NCI-H446 (cell line): Measurements from ENCODE around the gene SMIM11.
"Not testable (repeated sequence)": the region's sequence is repeated elsewhere in the genome, so short reads cannot be mapped to it uniquely, and the experiment has no call there.

Source experiments
- DNase-seq, 2 experiments: peaks; one replicate each; lab custom pipeline; 2025; lab: John Stamatoyannopoulos, UW

SMIM11 gene

DNA sequence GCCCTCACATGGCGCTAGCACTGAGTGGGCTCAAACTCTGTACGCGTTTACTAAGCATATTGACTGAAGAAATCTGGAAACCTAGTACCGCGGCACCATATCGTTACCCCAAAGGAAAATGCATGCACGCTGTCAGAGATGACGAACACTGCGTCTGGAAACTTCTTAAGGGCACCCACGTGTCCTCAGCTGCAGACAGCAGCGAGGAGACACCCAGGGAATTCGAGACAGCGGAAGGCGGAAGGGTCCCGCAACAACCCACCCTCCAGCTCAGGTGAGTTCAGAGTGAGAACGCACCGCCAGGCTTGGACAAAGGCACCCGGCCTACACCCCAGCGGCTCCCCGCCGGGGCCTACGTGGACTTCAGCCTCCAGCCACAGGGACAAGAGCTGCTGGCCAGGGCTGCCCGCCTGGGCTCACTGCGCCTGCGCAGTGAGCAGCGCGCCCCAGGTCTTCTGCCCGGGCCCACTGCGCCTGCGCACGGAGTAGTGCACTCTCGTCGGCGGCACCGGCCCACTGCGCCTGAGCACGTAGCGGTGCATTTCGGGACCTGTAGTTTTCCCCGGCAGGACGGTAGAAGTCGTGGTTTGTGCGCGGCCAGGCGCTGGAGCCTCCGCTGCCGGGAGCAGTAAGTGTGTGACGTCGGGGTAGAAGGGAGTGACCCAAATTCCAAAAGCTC, at the start of gene SMIM11:
SMIM11 (plus strand) TSS at position 568 of the 679 bp plus-strand sequence. CDS start 3,998 bp downstream, outside the sequence.
- not testable (repeated sequence) for DNase-seq

- DNase-seq: no peak
These were observed 45.3 kb upstream of the SMIM11 start for GRCh38 chr21:34330055-34330454.

DNA sequence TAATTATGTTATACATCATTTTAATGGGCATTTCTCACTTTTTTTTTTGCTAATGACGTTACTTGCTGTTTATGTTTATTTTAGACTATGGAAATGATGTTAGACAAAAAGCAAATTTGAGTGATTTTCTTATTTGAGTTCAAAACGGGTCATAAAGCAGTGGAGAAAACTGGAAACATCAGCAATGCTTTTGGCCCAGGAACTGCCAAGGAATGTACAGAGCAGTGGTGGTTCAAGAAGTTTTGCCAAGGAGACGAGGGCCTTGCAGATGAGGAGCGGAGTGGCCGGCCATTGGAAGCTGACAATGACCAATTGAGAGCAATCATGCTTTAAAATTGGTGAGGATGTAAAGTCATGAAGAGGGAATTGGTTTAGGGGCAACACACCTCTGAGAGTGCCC, 43.6 kb upstream of the SMIM11 start:
- no peak for DNase-seq

DNA sequence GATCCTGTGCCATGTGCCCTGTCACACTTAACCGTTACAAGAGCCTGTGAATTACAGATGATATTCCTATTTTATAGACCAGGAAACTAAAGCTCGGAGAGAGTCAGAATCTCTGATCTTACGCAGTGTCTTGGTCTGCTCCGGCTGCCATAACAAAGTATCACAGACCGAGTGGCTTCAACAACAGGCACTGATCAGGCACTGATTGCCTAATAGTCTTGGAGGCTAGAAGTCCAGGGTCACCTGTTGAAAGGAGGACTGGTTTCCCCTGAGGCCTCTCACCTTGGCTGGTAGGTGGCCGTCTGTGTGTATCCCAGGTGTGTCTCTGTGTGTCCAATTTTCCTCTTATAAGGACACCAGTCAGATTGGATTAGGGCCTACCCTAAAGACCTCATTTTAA, 43.0 kb upstream of the SMIM11 start:
- no peak for DNase-seq

DNA sequence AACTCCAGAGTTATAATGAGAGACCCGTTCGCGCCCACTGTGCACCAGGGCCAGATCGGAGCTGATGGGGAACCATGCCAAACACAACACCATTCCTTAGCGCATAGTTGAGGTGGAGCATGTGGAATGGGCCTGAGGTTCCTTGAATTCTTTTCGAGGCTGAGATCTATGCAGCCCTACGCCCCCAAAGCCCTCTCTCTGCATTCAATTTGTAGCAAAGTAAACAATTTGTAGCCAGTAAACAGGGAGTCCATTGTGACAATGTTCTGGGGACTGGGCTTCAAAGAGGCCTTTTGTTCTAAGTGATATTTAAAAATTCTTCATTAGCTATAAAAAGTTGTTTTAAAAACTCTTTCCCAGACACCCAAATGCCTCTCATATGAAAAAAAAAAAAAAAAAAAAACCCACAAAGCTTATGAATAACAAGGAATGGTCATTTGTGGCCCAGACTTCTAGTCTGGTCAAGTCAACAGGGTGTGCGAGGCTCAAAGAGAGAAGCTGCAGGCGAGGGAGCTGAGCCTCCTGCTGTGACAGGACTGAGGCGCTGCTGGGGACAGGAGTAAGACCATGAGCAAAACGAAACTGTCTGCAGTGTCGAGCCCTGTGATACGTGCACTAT, 42.1 kb upstream of the SMIM11 start:
- no peak for DNase-seq

DNA sequence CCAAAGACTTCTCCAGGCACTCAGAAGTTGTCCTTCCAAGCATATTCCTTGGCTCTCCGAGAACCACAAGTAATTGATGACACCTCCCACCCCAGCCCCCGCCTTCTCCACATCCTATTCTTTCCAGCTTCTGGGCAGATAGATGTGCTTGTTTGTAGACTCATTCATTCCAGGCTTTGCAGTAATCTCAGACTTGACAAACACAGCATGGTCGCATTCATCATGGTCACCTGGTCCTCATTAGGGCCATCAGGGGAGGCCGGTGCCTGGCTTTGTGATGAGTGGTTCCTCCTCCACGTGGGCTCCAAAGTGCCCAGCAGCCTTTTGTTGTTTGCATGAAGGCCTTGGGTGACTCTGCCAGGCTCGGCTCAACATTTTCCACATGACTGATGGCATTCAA, 40.0 kb upstream of the SMIM11 start:
- DNase-seq: no peak

DNA sequence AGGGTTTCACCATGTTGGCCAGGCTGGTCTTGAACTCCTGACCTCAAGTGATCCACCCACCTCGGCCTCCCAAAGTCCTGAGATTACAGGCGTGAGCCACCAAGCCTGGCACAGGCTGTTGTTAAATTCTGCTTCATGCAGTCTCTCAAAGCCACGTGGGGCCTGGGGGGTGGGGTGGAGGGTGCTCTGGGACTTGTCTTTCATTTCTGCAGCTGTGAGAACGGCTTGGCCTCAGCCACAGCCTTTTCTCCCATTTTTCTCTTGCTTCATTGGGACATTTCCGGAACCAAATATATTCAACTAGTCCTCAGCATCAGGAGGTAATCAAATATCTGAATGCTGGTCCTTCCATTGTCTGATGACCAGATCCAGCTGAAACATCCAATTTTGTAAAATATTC, 39.1 kb upstream of the SMIM11 start:
- DNase-seq: no peak

DNA sequence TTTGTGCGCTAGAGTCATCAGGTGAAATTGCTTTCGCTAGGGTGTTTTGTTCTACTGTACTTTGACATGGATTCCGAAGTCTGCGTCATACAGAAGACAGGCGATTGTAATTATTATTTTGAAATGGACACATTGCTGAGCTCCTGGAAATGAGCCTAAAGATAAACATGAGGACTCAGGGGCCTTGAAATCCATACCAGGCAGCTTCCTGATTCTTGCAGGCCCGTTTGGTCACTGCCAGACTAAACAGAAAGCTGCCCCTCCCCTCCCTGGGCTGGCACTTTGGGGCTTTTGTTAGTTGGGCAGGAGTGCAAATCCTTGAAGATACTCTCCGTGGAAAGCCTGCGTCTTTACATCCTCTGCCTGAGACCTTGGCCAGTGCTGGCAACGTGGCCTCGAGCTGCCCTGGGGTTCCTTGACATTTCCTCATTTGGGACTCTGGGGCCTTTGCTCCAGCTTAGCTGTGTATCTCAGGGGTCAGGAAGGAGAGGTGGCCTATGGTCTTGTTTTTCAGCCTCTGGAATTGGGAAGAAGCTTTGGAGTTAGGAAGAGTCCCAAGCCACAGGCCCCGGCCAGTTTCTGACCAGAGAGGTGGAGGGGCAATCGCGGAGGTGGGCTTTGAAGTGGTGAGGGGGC, 38.4 kb upstream of the SMIM11 start:
- no peak for DNase-seq

DNA sequence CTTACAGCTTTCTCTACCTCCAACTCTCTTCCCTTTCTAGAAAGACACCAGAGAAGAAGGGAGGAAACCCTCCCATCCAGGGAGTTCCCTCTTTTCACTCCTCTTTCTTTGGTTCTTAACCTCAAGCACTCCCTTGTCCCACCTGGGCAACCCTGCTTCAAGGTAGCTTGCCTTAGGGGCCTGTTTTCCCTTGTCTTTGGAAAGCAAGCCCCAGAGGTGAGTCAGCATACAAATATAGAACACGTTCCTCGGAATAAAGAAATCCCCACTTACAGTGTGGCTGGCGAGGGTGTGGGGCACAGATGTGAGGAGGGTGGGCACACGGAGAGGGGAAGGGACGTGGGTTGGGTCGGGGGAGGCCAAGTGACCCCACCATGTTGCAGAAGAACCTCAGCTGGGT, 37.6 kb upstream of the SMIM11 start:
- DNase-seq: no peak

GRCh38 chr21:34338226-34338625, 37.1 kb upstream of the SMIM11 start:
- no peak for DNase-seq

- no peak for DNase-seq
These were observed 35.2 kb upstream of the SMIM11 start for GRCh38 chr21:34340061-34340460.

GRCh38 chr21:34342476-34342875, 32.8 kb upstream of the SMIM11 start:
- no peak for DNase-seq

GRCh38 chr21:34343347-34343746, 32.0 kb upstream of the SMIM11 start:
- DNase-seq: no peak

GRCh38 chr21:34343838-34344381, 31.4 kb upstream of the SMIM11 start:
- DNase-seq: no peak

- no peak for DNase-seq
These were observed 30.7 kb upstream of the SMIM11 start for GRCh38 chr21:34344584-34344983.

- no peak for DNase-seq
These were observed 30.0 kb upstream of the SMIM11 start for GRCh38 chr21:34345091-34345871.

GRCh38 chr21:34345892-34346291, 29.4 kb upstream of the SMIM11 start:
- DNase-seq: no peak

DNA sequence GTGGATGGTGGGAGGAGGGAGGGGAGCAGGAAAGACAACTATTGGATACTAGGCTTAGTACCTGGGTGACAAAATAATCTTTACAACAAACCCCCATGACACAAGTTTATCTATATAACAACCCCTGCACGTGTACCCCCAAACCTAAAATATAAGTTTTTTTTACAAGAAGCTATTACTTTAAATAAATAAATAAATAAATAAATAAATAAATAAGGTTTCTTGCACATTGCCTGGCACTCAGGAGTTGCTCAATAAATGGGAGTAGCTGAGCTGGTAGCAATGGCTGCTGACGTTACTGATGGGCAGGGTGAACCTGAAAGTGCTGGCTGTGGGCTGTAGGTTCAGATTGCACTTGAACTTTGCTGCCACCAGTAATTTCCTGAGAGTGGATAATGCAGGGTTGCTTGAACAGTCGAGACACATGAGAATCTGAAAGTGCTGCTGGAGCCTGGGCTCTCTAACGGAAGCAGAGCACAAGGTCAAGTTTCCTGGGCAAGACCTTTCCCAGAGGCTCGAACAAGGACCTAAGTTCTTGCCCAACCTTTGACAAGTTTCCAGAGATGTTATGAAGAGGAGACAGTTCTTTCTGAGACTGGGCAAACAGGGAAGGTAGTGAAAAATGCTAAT, 26.3 kb upstream of the SMIM11 start:
- DNase-seq: no peak

DNA sequence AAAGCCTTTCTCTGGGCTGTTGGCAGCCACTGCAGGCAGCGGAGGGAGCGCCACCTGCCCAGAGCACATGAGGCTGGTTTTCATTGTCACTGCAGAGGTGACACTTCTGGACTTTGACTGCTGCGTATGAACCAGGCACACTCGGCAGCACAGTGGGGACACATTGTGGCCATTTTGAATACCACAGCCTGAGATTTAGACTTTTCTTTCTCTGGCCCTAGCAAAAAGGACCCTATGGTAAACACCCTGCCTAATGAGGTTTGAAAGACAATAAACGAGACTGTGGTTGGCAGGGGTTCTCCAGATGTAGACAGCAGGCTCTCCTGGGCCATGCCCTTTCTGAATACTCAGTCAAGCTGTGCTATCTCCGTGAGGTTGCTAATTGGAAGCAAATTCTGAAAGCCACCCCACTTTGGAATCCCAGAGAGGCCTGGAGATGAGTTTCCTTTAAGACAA, 23.5 kb upstream of the SMIM11 start:
- DNase-seq: peak in 1 of 2 experiments; percentile 67

- DNase-seq: no peak
These were observed 22.8 kb upstream of the SMIM11 start for GRCh38 chr21:34352556-34352955.

- no peak for DNase-seq
These were observed 22.1 kb upstream of the SMIM11 start for GRCh38 chr21:34353182-34353581.

GRCh38 chr21:34354836-34355235, 20.5 kb upstream of the SMIM11 start:
- DNase-seq: no peak
